Measurements from ENCODE around the gene JMJD4. TPM values are rescaled to one million over a fixed set of nuclear protein-coding genes. Genes with fewer than 3 reads are reported as not detected.

JMJD4 gene
- total RNA-seq, 1 experiment from 2014 or later: 24.4 TPM

- no peak overlapping the region for H4K8ac ChIP-seq (replicated peaks; ENCODE audit: insufficient read length, low read depth, low read length)
- Mint-ChIP-seq H3K9me3 (no peaks in the 10 kb centered on the region), H3K27me3 (ENCODE audit: low read depth) (no peaks in the 10 kb centered on the region), H3K27ac (peak overlapping the region; percentile 18 to 81 (median 79); a peak in 3 of 7 replicates), H3K36me3 (ENCODE audit: insufficient read depth in 1 of 3, low read depth in 3 of 3) (peaks cover 4 to 8% (median 6%) of the 10 kb centered on the region in 3 experiments; a peak in 5 of 7 replicates), H3K4me3 (no peak overlapping the region), H3K4me1 (peaks cover 13 to 16% of the 10 kb centered on the region in 2 experiments)
- no peak overlapping the region for H4K91ac ChIP-seq (ENCODE audit: insufficient read length, low read depth, low read length)
- H2BK15ac ChIP-seq (ENCODE audit: low read depth, low read length): no peak overlapping the region
- H2AK5ac ChIP-seq (ENCODE audit: insufficient read length, low read length): no peak overlapping the region
- H4K20me1 ChIP-seq (ENCODE audit: control insufficient read depth, insufficient read depth, insufficient read length): peaks cover 3% of the 10 kb centered on the region
- no peak overlapping the region for H3K14ac ChIP-seq (ENCODE audit: insufficient read depth, low read length)
- DNase-seq: no peak
- no peaks in the 10 kb centered on the region for H3K27me3 ChIP-seq (ENCODE audit: insufficient read depth, low read length)
- H3K27ac ChIP-seq (ENCODE audit: insufficient read length, low read depth, low read length): no peak overlapping the region
- H3K56ac ChIP-seq (ENCODE audit: insufficient read length, low read depth, low read length): no peak overlapping the region
- H3K23me2 ChIP-seq (ENCODE audit: insufficient read length, low read depth, low read length, poor library complexity, severe bottlenecking): no peaks in the 10 kb centered on the region
- TF ChIP-seq CTCF (conservative IDR thresholded peaks at IDR 0.05): no peak
- no peak overlapping the region for H2AFZ ChIP-seq (ENCODE audit: low read length)
- no peak overlapping the region for H3K4me2 ChIP-seq (ENCODE audit: insufficient read depth, insufficient read length, low read length)
- H2BK20ac ChIP-seq (ENCODE audit: low read depth, low read length, poor library complexity, severe bottlenecking): no peak overlapping the region
- peaks cover 8% of the 10 kb centered on the region for H3K79me1 ChIP-seq (ENCODE audit: insufficient read depth, low read depth, low read length, poor library complexity, severe bottlenecking)
- no peak overlapping the region for H3K23ac ChIP-seq (ENCODE audit: insufficient read length, low read depth, low read length)
- WGBS (ENCODE audit: extremely low coverage, insufficient read length, low lambda C conversion rate): no CpG with 5 or more reads among the region's 17 CpGs
- no peak overlapping the region for H3K4ac ChIP-seq (ENCODE audit: low read depth, low read length)
- H3K9me3 ChIP-seq (ENCODE audit: control insufficient read depth, low read depth, low read length): no peaks in the 10 kb centered on the region
- no peak overlapping the region for H2BK120ac ChIP-seq (ENCODE audit: low read depth, low read length, poor library complexity, severe bottlenecking)
- no peak overlapping the region for H2BK5ac ChIP-seq (ENCODE audit: insufficient read length, low read length)
- H4K5ac ChIP-seq (ENCODE audit: insufficient read length, low read depth, low read length): no peak overlapping the region
- H3K4me1 ChIP-seq (ENCODE audit: insufficient read depth, low read length): no peaks in the 10 kb centered on the region
- no peak overlapping the region for H3K18ac ChIP-seq (ENCODE audit: insufficient read length, low read depth, low read length)
- H3K79me2 ChIP-seq (ENCODE audit: insufficient read depth, low read length): peaks cover 11% of the 10 kb centered on the region; the same call in 1 of the 2 replicates
- no peak overlapping the region for H3T11ph ChIP-seq (ENCODE audit: low read length)
- no peak overlapping the region for H3K9ac ChIP-seq (ENCODE audit: extremely low read depth, insufficient read length, low read length)
- no peak overlapping the region for H2BK12ac ChIP-seq (ENCODE audit: insufficient read length, low read depth, low read length)
Measured at GRCh38 chr1:227741166-227741870, 6.2 kb upstream of the JMJD4 start.

Data from H9 (cell line).